GM12878 (cell line): ENCODE data around the gene NXF2.
"Not testable (repeated sequence)": the region's sequence is repeated elsewhere in the genome, so short reads cannot be mapped to it uniquely, and the experiment has no call there.

Source experiments
- CBX5 ChIP-seq: sonication (generic); IDR thresholded peaks from 2 replicates; pipeline ENCODE4 v1.6.1; 2016; ENCODE audit warnings: low read depth, moderate library complexity, mild to moderate bottlenecking, inconsistent platforms
- CTCF ChIP-seq, 3 experiments: IDR thresholded peaks in 2 of 3; conservative IDR thresholded peaks in 1 of 3; 2 replicates each; pipeline ENCODE4 v1.5.1; 2011; ENCODE audit warnings: low read depth in 3 of 3, low read length in 3 of 3, mild to moderate bottlenecking in 3 of 3, control low read depth in 2 of 3, moderate library complexity in 2 of 3, inconsistent platforms in 1 of 3, mixed read lengths in 1 of 3; ENCODE audit not compliant: control insufficient read depth in 2 of 3, insufficient read depth in 1 of 3; ENCODE audit errors: extremely low read depth in 1 of 3
- ELK1 ChIP-seq: IDR thresholded peaks from 2 replicates; pipeline ENCODE4 v1.6.1; 2012; ENCODE audit warnings: low read depth, low read length, improper control_type of control experiment
- MYC ChIP-seq: IDR thresholded peaks from 2 replicates; pipeline ENCODE4 v1.6.1; 2011; ENCODE audit warnings: mild to moderate bottlenecking, low read length, moderate library complexity, inconsistent platforms; ENCODE audit not compliant: insufficient read depth, insufficient replicate concordance, insufficient read length, severe bottlenecking
- PBX3 ChIP-seq: IDR thresholded peaks from 2 replicates; pipeline ENCODE4 v1.6.1; 2011; ENCODE audit warnings: mild to moderate bottlenecking, low read depth, low read length, moderate library complexity; ENCODE audit not compliant: insufficient replicate concordance
- POLR2A ChIP-seq: IDR thresholded peaks from 2 replicates; pipeline ENCODE4 v1.6.1; 2011; ENCODE audit warnings: low read depth, mild to moderate bottlenecking, low read length
- RB1 ChIP-seq: fragments of 450-650 bp; formaldehyde crosslinking; IDR thresholded peaks from 2 replicates; pipeline ENCODE4 v1.6.1; 2017; ENCODE audit warnings: mild to moderate bottlenecking, borderline replicate concordance
- RCOR1 ChIP-seq: conservative IDR thresholded peaks from 2 replicates; pipeline ENCODE4 v1.6.1; 2012; ENCODE audit warnings: low read depth, low read length, improper control_type of control experiment
- YY1 ChIP-seq: IDR thresholded peaks from 2 replicates; pipeline ENCODE4 v1.6.1; 2011; ENCODE audit warnings: low read depth, mild to moderate bottlenecking, low read length
- TF ChIP-seq, protein P1 (sequence below): fragments of 450-650 bp; formaldehyde crosslinking; IDR thresholded peaks from 2 replicates; pipeline ENCODE4 v1.5.0; 2022; ENCODE audit warnings: mild to moderate bottlenecking, missing genetic modification characterization

DNA sequence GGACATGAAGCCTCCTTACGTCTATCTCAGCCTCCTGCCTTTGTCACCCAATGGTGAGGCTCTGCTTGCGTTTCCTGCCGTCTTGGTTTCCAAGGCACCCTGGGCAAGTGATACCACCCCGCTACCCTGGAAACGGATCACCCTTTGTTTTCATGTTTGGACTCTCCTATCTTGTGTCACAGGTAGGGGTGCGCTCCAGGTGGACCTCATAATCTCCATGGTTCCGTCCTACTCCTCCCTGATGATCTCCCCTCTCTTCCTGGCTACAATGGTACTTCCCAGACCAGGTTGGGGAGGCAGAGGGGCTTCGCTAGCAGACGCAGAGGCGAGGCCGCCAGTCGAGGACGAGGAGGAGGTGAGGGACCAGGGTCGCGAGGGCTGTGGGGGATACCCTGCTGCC, 32.0 kb upstream of the NXF2 start, which contains the start of gene TCP11X1:
- not testable (repeated sequence) for TF ChIP-seq CTCF (IDR thresholded peaks at IDR 0.05 in 2 of 3, conservative IDR thresholded peaks at IDR 0.05 in 1 of 3; ENCODE audit: control insufficient read depth in 2 of 3, extremely low read depth in 1 of 3, insufficient read depth in 1 of 3, low read depth in 3 of 3, low read length in 3 of 3); PBX3; RCOR1; MYC; CBX5; POLR2A; ELK1; RB1; YY1
- TF ChIP-seq, protein P1, sequence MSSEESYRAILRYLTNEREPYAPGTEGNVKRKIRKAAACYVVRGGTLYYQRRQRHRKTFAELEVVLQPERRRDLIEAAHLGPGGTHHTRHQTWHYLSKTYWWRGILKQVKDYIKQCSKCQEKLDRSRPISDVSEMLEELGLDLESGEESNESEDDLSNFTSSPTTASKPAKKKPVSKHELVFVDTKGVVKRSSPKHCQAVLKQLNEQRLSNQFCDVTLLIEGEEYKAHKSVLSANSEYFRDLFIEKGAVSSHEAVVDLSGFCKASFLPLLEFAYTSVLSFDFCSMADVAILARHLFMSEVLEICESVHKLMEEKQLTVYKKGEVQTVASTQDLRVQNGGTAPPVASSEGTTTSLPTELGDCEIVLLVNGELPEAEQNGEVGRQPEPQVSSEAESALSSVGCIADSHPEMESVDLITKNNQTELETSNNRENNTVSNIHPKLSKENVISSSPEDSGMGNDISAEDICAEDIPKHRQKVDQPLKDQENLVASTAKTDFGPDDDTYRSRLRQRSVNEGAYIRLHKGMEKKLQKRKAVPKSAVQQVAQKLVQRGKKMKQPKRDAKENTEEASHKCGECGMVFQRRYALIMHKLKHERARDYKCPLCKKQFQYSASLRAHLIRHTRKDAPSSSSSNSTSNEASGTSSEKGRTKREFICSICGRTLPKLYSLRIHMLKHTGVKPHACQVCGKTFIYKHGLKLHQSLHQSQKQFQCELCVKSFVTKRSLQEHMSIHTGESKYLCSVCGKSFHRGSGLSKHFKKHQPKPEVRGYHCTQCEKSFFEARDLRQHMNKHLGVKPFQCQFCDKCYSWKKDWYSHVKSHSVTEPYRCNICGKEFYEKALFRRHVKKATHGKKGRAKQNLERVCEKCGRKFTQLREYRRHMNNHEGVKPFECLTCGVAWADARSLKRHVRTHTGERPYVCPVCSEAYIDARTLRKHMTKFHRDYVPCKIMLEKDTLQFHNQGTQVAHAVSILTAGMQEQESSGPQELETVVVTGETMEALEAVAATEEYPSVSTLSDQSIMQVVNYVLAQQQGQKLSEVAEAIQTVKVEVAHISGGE (CRISPR knock-in tag), result not testable (repeated sequence)
